Lower lobe of right lung (tissue), 2 donors: Measurements from ENCODE around the gene TUBB8. TPM values are rescaled to one million over a fixed set of nuclear protein-coding genes. Genes with fewer than 3 reads are reported as not detected.

ENCODE experiments used
- ATAC-seq, 2 donors: fragments of 200-7000 bp; cut with Tn5 transposase; one replicate each; pipeline ENCODE4 v1.9.1; 2020 to 2022; ENCODE audit warnings: mild to moderate bottlenecking in 2 of 2, moderate library complexity in 2 of 2
- DNase-seq: peaks from one replicate; pipeline ENCODE4 v3.0.0-alpha.2; 2020
- H3K27ac ChIP-seq: fragments of 200-600 bp; one replicate; pipeline ENCODE4 v1.8.0; 2022
- H3K27me3 ChIP-seq: fragments of 200-600 bp; one replicate; pipeline ENCODE4 v1.8.0; 2022; ENCODE audit warnings: low read depth
- H3K36me3 ChIP-seq: fragments of 200-600 bp; one replicate; pipeline ENCODE4 v1.8.0; 2022; ENCODE audit warnings: mild to moderate bottlenecking
- H3K4me1 ChIP-seq: fragments of 200-600 bp; one replicate; pipeline ENCODE4 v1.8.0; 2022
- H3K4me3 ChIP-seq: fragments of 200-600 bp; one replicate; pipeline ENCODE4 v1.8.0; 2022; ENCODE audit warnings: mild to moderate bottlenecking
- H3K9me3 ChIP-seq: fragments of 200-600 bp; one replicate; pipeline ENCODE4 v1.8.0; 2022
- intact Hi-C: fragments of 100-400 bp; cut with DNase I; formaldehyde crosslinking; loops from one replicate; pipeline ENCODE4 v1.11.0; 2022
- total RNA-seq: library from RNA; stranded (reverse); fragmentation: NEBNext Ultra II Directional; extraction: Animal tissue kit (Norgen Biotek cat#: 25700); gene quantifications from one replicate; pipeline ENCODE4 v1.2.1, GENCODE V29; 2021
- TF ChIP-seq, protein P1 (sequence below): fragments of 200-600 bp; IDR thresholded peaks from one replicate; pipeline ENCODE4 v1.8.0; 2022; ENCODE audit warnings: antibody characterized with exemption, mild to moderate bottlenecking
- donor health status: DM: no; HTN: yes; CAD: no; lungs with severe emphysema.

TUBB8 gene
- total RNA-seq, 1 donor from 2014 or later: 0.38 TPM

DNA sequence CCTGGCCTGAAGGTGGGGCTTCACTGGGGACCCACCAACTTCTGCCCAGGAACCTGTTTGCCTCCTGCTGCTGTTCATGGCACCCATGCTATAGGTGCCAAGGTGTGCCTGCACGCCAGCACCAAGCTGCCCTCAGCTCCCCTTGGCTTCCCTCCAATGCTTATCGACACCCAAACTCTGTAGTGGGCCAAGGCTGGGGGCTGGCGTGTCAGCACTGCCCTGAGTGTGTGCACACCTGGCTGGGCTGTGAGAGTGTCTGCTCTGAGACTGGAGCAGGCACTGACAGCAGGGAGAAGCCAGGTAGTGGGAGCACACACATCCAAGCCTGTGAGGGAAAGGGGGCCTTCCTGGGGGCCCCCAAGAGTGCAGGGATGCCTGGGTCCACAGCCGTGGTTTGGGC lies 43.1 kb upstream of the TUBB8 start:
- peak in 1 of 2 donors; percentile 20 for ATAC-seq
- TF ChIP-seq, protein P1, sequence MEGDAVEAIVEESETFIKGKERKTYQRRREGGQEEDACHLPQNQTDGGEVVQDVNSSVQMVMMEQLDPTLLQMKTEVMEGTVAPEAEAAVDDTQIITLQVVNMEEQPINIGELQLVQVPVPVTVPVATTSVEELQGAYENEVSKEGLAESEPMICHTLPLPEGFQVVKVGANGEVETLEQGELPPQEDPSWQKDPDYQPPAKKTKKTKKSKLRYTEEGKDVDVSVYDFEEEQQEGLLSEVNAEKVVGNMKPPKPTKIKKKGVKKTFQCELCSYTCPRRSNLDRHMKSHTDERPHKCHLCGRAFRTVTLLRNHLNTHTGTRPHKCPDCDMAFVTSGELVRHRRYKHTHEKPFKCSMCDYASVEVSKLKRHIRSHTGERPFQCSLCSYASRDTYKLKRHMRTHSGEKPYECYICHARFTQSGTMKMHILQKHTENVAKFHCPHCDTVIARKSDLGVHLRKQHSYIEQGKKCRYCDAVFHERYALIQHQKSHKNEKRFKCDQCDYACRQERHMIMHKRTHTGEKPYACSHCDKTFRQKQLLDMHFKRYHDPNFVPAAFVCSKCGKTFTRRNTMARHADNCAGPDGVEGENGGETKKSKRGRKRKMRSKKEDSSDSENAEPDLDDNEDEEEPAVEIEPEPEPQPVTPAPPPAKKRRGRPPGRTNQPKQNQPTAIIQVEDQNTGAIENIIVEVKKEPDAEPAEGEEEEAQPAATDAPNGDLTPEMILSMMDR: no peak
- DNase-seq: no peak
- no peaks in the 10 kb centered on the region for H3K4me1 ChIP-seq
- H3K36me3 ChIP-seq: no peaks in the 10 kb centered on the region
- H3K27ac ChIP-seq: no peak overlapping the region
- H3K27me3 ChIP-seq: no peaks in the 10 kb centered on the region
- peaks cover 27% of the 10 kb centered on the region for H3K9me3 ChIP-seq
- no peak overlapping the region for H3K4me3 ChIP-seq
- intact Hi-C loops: no loop called here

GRCh38 chr10:91313-91712 lies 42.2 kb upstream of the TUBB8 start:
- no peak for ATAC-seq
- intact Hi-C loops: no loop called here
- TF ChIP-seq, protein P1: no peak

GRCh38 chr10:90161-90560 lies 41.1 kb upstream of the TUBB8 start:
- intact Hi-C loops: no loop called here
- Histone ChIP-seq H3K4me3 (no peak overlapping the region), H3K9me3 (peaks cover 7% of the 10 kb centered on the region), H3K4me1 (no peaks in the 10 kb centered on the region), H3K27me3 (no peaks in the 10 kb centered on the region), H3K36me3 (no peaks in the 10 kb centered on the region), H3K27ac (no peak overlapping the region)
- ATAC-seq: no peak
- no peak for DNase-seq
- TF ChIP-seq, protein P1: no peak

More at GRCh38 chr10:91313-91712, 42.2 kb upstream of the TUBB8 start:
- Histone ChIP-seq H3K9me3 (peaks cover 19% of the 10 kb centered on the region), H3K27ac (no peak overlapping the region), H3K36me3 (no peaks in the 10 kb centered on the region), H3K4me1 (no peaks in the 10 kb centered on the region), H3K27me3 (no peaks in the 10 kb centered on the region), H3K4me3 (no peak overlapping the region)
- DNase-seq: no peak

- intact Hi-C loops: no loop called here
- TF ChIP-seq, protein P1: no peak
- ATAC-seq: no peak
- no peaks in the 10 kb centered on the region for H3K4me1 ChIP-seq
- H3K9me3 ChIP-seq: no peaks in the 10 kb centered on the region
- no peak overlapping the region for H3K27ac ChIP-seq
- no peak for DNase-seq
- H3K4me3 ChIP-seq: no peak overlapping the region
- no peaks in the 10 kb centered on the region for H3K36me3 ChIP-seq
- H3K27me3 ChIP-seq: no peaks in the 10 kb centered on the region
Measured at GRCh38 chr10:89248-89647, 40.2 kb upstream of the TUBB8 start.

DNA sequence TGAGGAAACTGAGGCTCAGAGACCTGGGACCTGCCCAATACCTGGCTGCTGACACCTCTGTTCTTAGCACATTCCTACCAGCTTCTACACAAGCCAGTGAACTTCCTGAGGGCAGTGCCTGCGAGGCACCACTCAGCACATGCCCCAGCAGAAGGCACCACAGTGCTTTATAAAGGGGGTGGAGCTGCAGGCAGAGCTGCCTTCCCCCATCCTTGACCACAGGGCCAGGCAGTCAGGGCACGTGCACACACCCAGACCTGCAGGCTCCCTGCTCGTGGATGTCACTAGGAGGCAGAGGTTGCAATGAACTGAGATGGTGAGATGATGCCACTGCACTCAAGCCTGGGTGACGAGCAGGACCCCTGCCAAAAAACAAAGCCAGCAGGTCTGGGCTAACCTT lies 39.2 kb upstream of the TUBB8 start:
- no peak overlapping the region for H3K27ac ChIP-seq
- no peaks in the 10 kb centered on the region for H3K36me3 ChIP-seq
- TF ChIP-seq, protein P1: no peak
- H3K9me3 ChIP-seq: no peaks in the 10 kb centered on the region
- H3K27me3 ChIP-seq: no peaks in the 10 kb centered on the region
- ATAC-seq (no peak), DNase-seq (no peak)
- no peaks in the 10 kb centered on the region for H3K4me1 ChIP-seq
- no peak overlapping the region for H3K4me3 ChIP-seq
- intact Hi-C loops: no loop called here
